DMS53 treated with DMSO at 0.1 percent for 48 hours (cell line): ENCODE measurements around the gene C17orf100.

ENCODE experiments used
- DNase-seq: peaks from one replicate; lab custom pipeline; 2025; ENCODE audit not compliant: unreplicated experiment; lab: John Stamatoyannopoulos, UW

Gene C17orf100

GRCh38 chr17:6651354-6651918 lies at the start of gene C17orf100, which contains the start of gene MED31:
Gene C17orf100 (plus strand): TSS chr17:6651762. CDS start chr17:6651914, 152 bp downstream.
Gene MED31 (minus strand): TSS chr17:6651605. CDS start chr17:6651528, 77 bp downstream.
- peak; percentile 91 for DNase-seq

DNA sequence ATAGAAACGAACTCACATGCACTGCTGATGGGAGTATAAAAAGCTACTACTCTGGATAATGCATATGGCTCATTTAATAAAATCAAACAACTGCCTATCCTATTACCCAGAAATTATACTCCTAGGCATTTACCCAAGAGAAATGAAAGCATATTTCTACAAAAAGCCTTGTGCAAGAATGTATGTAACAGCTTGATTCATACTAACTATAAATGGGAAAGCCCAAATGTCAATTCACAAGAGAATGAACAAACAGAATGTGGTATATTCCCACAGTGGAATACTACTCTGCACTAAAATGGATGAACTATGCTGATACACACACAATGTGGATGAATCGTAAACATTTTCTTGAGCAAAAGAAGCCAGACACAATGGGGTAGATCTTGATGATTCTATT lies 49.4 kb upstream of the C17orf100 start:
- no peak for DNase-seq

GRCh38 chr17:6603744-6604325 lies 47.7 kb upstream of the C17orf100 start:
- DNase-seq, result no peak

DNA sequence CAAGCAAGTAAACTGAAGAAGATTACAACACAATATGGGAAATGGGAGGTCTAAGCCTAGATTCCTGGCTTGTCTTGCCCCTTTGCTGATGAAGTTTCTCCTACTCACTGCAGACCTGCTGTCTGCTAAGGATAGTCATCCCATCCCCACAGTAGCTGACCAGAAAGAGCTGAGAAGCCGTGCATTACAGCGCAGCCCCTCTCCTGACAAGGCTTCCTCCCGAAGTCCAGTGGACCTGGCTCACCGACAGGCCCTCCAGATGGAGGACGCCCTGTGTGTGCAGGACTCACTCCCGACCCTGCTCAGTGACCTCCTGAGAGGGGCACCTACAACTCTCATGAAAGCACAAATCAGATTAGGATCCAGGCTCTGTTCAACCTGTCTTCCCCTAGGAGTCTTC lies 46.4 kb upstream of the C17orf100 start:
- DNase-seq, result no peak

- no peak for DNase-seq
Observed at GRCh38 chr17:6608321-6608720, 43.2 kb upstream of the C17orf100 start.

DNA sequence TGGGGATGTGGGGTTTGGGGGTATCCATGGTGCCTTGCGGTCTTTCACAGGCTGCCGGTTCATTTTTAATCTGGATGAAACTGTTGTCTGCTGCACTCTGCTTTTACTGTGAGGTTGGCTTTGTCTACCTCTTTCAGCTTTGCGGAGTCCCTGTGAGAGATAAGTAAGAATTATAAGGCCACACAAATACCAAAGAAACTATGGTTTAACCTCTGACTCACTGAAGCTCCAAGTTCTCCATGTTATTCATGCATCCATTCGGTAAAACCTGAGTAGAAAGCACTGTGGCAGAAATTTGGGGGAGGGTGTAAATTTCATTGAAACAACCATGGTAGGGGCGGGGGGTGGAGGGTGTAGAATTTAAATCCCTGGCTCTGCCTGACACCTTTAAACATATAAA lies 41.6 kb upstream of the C17orf100 start:
- no peak for DNase-seq

DNA sequence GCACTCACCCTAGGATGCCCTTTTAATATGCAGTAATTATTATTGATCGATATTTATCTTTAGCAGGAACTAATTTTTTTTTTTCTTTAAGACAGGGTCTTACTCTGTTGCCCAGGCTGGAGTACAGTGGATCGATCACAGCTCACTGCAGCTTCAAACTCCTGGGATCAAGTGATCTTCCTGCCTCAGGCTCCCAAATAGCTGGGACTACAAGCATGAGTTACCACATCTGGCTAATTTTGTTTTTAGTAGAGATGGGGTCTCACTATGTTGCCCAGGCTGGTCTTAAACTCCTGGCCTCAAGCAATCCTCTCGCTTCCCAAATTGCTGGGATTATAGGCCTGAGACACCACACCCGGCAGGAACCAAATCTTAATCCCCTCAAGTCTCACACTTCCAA lies 40.3 kb upstream of the C17orf100 start:
- no peak for DNase-seq

DNA sequence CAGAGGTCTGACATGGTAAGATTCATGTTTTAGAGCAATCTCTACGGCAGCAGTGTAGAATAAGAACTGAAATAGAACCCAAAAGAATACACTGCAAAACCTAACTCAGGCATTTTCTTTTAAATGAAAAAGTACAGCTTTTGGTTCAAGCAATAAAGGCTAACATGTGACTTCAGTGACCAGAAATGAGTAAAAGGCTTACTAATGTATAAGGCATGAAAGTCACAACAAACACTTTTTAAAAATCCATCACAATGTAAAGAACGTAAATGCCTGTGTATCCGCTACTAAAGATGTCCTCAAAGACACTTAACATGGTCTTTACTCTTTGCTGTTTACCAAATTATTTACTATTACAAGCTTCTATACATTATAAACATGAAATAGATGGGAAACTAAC lies 27.6 kb upstream of the C17orf100 start:
- DNase-seq, result no peak

DNA sequence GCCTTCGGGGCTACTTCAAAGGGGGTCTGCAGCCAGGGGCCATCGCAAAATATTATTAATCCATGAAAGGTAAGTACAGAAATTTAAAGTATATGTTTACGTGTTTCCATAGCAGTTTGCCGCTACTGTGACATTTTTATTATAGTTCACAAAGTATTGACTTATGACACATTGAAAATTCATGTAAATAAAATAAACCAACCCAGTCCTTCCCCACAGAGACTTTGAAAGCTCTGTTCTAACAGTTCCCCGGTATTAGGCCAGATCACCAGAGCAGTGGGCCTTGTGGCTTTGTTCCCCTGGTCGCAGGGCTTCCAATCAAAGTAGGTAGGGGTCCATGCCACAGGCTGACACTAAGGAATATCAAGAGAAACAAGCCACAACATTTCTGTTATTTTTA lies 24.9 kb upstream of the C17orf100 start:
- DNase-seq, result no peak

DNA sequence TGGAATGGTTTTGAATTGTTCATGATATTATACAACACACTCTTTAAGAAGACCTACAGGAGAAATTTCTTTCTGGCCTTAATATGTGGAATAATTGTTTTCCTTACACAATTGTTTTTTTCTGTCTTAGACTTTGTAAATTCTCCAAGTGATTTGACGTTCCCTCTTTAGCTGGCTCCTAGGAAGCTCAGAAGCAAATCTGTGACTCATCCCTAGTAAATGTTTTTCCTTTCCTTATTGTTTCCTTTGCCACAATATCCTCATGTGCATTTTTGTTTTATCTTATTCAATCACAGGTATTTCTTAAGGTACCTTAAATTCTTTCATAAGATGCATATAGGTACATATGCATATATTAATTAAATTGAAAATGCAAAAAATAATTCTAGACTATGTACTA lies 24.5 kb upstream of the C17orf100 start:
- DNase-seq, result no peak

DNA sequence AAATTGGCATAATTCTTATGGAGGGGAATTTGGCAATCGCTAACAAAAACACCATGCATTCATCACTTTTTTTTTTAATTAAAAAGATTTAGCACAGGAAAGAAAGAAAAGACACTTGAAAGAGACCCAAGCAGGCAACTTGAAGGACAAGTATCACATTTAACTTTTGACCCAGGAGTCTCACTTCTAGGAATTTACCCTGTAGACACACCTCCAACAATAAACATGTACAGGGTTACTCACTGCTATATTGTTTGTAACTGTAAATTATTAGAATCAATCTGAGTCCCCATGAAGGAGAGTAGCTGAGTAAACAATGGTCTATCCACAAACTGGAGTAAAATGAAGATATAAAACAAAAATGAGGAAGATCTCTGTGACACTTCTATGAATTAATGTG lies 21.2 kb upstream of the C17orf100 start:
- DNase-seq, result no peak

GRCh38 chr17:6632530-6632929 lies 19.0 kb upstream of the C17orf100 start:
- DNase-seq, result no peak

- no peak for DNase-seq
Observed at GRCh38 chr17:6633263-6633662, 18.3 kb upstream of the C17orf100 start.

- DNase-seq, result no peak
Observed at GRCh38 chr17:6636105-6636504, 15.5 kb upstream of the C17orf100 start.

DNA sequence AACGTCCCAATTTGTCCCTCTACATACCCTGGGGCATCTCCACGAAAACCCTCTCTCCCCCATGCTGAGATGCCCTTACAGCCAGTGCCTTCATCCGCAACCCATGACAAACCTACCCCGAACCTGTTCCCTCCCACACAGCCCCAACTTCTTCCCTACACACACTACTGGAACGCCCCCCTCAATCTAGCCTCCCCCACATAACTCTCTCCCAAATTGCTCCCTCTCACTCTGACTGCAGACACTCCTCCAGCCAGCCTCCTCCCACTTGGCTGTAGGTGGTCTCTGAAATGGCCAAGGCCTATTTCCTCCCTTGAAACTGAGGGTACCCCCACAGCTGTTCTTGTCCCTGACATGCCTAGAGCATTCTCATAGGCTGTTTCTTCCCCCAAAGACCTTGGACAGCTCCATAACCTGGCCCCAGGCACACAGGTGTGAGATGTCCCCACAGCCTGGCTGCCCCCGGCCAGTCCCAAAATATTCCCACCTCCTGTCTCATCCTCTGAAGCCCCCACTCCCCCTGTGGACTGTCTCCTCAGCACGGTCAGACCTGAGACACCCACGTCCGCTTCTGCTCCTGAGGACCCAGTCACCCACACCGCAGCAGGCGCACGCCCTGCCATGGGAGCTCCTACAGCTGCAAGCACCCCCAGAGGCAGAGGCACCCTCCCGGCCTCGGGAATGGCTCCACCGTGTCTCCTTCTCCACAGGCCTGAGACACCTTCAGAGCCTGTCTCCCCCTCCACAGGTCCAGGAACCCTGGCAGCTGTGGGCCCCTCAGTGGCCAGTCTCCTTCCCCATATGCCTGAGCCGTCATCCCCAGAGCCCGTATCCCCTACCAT lies 14.7 kb upstream of the C17orf100 start:
- DNase-seq, result no peak

- DNase-seq, result no peak
Observed at GRCh38 chr17:6637458-6637840, 14.1 kb upstream of the C17orf100 start.

DNA sequence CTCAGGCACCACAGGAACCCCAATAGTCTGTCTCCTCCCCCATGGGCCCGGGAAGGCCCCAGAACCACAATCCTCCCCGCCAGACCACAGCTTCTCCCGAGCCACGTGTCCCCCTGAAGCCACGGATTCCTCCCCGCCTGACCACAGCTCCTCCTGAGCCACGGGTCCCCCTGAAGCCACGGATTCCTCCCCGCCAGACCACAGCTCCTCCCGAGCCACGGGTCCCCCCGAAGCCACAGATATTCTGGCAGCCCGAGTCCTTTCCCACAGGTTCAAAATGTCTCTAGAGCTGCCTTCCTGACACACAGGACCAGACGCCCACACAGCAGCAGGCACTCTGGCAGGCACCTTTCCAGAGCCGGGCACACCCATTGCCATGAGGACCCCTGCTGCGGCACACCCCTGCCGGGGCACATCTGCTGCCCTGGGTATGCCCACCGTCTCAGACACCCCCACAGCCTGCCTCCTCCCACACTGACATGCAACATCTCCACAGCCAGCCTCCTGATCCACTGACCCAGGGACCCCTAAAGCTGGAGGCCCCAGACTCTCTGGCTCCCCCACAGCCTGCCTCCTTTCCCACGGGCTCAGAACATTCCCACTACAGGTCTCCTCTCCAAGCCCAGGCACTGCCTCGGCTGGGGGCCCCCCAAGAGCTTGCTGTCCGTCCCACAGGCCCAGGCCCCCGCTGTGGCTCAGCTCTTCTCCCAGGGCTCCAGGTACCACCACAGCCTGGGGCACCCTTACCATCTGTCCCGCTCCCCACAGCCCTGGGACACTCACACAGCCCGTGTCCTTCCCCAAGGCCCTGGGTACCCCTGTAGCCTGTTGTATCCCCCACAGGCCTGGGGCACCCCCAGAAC lies 13.3 kb upstream of the C17orf100 start:
- DNase-seq, result no peak

GRCh38 chr17:6639014-6639585 lies 12.5 kb upstream of the C17orf100 start:
- DNase-seq, result no peak

DNA sequence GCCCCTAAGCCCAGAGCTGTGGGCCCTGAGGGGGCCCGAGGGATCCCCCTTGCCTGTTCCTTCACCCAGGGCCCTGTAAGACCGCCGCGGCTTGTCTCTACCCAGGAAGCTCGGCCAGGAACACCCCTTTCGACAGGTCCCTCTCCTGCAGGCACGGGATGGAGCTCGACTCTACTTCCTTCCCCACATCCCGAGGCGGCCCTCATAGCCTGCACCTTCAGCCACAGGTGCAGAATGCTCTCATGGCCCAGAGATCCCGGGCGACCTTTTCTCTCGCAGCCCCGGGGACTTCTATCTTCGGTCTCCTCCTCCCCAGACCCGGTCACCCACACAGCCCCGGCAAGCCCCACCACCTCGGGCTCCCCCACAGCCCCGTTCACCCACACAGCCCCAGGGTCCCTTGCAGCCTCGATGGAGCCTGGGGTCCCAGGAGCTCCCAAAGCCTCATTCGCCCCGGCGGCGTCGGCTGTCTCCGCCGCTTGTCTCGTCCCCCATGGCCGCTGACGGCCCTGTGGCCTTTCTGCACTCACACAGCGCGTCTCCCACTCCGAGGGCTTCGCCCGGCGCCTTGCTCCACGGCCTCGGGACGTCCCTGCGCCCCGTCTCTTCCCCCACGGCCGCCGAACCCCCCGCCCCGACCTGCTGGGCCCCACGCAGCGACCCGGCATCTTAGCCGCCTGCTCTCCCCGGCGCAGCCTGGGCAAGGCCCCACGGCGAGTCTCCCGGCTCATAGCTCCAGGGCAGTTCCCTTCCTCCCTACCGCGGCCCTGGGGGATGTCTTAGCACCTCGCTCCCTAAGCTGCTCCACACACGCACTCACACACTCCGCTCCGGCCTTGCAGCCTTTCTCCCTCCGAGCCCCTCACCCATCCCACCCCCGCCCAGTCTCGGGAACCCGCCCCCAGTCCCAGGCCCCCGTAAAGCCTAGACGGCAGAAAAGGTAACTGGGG lies 11.7 kb upstream of the C17orf100 start:
- peak; percentile 27 for DNase-seq
